MCF 10A (cell line): ENCODE results near the gene TGFBI. TPM values are rescaled to one million over a fixed set of nuclear protein-coding genes. Genes with fewer than 3 reads are reported as not detected.

ENCODE experiments used
- BruUV-seq: library from RNA; stranded (reverse); fragments of 400-500 nt; replicated peaks from 2 replicates; lab custom pipeline; 2021; lab: Mats Ljungman, UMichigan
- CTCF ChIA-PET: fragments of 300-600 bp; sonication (Branson Sonifier 250); formaldehyde crosslinking; extraction: SDS; loops from one replicate; lab custom pipeline; 2021; ENCODE audit warnings: antibody characterized with exemption, inconsistent platforms; lab: Yijun Ruan, JAX
- POLR2A ChIA-PET: fragments of 300-600, 350-650 bp; sonication (Branson Sonifier 250); formaldehyde crosslinking; extraction: SDS; loops from one replicate; lab custom pipeline; 2020; ENCODE audit warnings: antibody characterized with exemption, inconsistent platforms; lab: Yijun Ruan, JAX
- DNase-seq: peaks from one replicate; pipeline ENCODE4 v3.0.0-alpha.2; 2018; ENCODE audit not compliant: unreplicated experiment
- H3K27ac Mint-ChIP-seq: one replicate; pipeline ENCODE4 v1.8.0; 2022; ENCODE audit warnings: mild to moderate bottlenecking, low read depth, mixed read lengths; ENCODE audit not compliant: unreplicated experiment
- H3K27me3 Mint-ChIP-seq: one replicate; pipeline ENCODE4 v1.8.0; 2022; ENCODE audit warnings: mixed read lengths; ENCODE audit not compliant: insufficient read depth, unreplicated experiment
- H3K36me3 Mint-ChIP-seq: one replicate; pipeline ENCODE4 v1.8.0; 2022; ENCODE audit warnings: mild to moderate bottlenecking, moderate library complexity, mixed read lengths; ENCODE audit not compliant: insufficient read depth, unreplicated experiment
- H3K4me1 Mint-ChIP-seq: one replicate; pipeline ENCODE4 v1.8.0; 2022; ENCODE audit warnings: mixed read lengths; ENCODE audit not compliant: insufficient read depth, unreplicated experiment
- H3K4me3 Mint-ChIP-seq: one replicate; pipeline ENCODE4 v1.8.0; 2022; ENCODE audit warnings: mild to moderate bottlenecking, moderate library complexity, mixed read lengths; ENCODE audit not compliant: unreplicated experiment
- H3K9me3 Mint-ChIP-seq: one replicate; pipeline ENCODE4 v1.8.0; 2022; ENCODE audit warnings: mixed read lengths; ENCODE audit not compliant: unreplicated experiment
- CTCF ChIP-seq: fragments of 200-600 bp; IDR thresholded peaks from one replicate; pipeline ENCODE4 v1.8.0; 2022; ENCODE audit warnings: antibody characterized with exemption, mild to moderate bottlenecking; ENCODE audit not compliant: unreplicated experiment
- intact Hi-C: fragments of 100-400 bp; cut with micrococcal nuclease; formaldehyde crosslinking; loops from 2 replicates; pipeline ENCODE4 v1.14.1; 2022
- total RNA-seq: library from RNA; stranded (reverse); gene quantifications from 2 replicates; pipeline ENCODE4 v1.2.3, GENCODE V29; 2022

The TGFBI gene
- total RNA-seq, 1 experiment from 2014 or later = 892 TPM

GRCh38 chr5:135988546-135988945 lies 40.2 kb upstream of the TGFBI start:
- CTCF ChIA-PET = interaction anchor here (0.6 to 1.5 kb wide), 4 partner anchors 8 to 417 kb away, joined by 3 to 7 read pairs (median 5); no protein-coding TSS in a partner anchor
- no peak for TF ChIP-seq CTCF
- Mint-ChIP-seq H3K9me3 (peaks cover 8% of the 10 kb centered on the region), H3K36me3 (peaks cover 6% of the 10 kb centered on the region), H3K4me3 (no peak overlapping the region), H3K27ac (no peak overlapping the region), H3K4me1 (peaks cover 5% of the 10 kb centered on the region), H3K27me3 (no peaks in the 10 kb centered on the region)
- no peak for DNase-seq
- no TSS peak for BruUV-seq
- POLR2A ChIA-PET = interaction anchor here (0.9 to 1.2 kb wide), 4 partner anchors 9 to 49 kb away, joined by 3 to 6 read pairs (median 4); no protein-coding TSS in a partner anchor
- intact Hi-C loops = no loop called here

DNA sequence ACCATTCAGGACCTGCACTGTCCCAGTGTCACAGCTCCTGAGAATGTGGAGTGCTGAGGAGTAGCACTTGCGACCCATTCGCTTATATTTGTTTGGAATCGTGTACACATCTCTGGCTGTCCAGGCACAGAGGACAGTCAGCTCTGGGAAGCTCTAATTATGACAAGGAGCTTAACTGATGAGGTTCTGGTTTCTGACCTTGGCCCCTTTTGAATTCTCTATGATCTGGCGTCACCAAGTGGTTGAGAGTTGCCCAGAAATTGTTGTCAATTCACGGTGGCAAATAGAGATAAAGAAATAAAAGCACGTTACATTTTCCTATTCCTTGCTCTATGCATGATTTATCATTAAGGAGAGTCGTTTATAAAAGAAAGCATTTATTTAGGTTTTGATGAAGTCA lies 39.1 kb upstream of the TGFBI start:
- no peak overlapping the region for H3K27ac Mint-ChIP-seq
- H3K27me3 Mint-ChIP-seq = no peaks in the 10 kb centered on the region
- H3K36me3 Mint-ChIP-seq = peaks cover 6% of the 10 kb centered on the region
- BruUV-seq = no TSS peak
- H3K4me1 Mint-ChIP-seq = peaks cover 15% of the 10 kb centered on the region
- no peak for DNase-seq
- TF ChIP-seq CTCF = no peak
- no peak overlapping the region for H3K4me3 Mint-ChIP-seq
- intact Hi-C loops = no loop called here
- ChIA-PET CTCF (interaction anchor here (0.6 to 1.3 kb wide), 8 partner anchors 10 to 93 kb away, joined by 3 to 4 read pairs (median 3); no protein-coding TSS in a partner anchor), POLR2A (interaction anchor here (0.6 to 1.4 kb wide), 5 partner anchors 13 to 457 kb away, joined by 3 to 6 read pairs (median 3); no protein-coding TSS in a partner anchor)
- H3K9me3 Mint-ChIP-seq = peaks cover 8% of the 10 kb centered on the region

DNA sequence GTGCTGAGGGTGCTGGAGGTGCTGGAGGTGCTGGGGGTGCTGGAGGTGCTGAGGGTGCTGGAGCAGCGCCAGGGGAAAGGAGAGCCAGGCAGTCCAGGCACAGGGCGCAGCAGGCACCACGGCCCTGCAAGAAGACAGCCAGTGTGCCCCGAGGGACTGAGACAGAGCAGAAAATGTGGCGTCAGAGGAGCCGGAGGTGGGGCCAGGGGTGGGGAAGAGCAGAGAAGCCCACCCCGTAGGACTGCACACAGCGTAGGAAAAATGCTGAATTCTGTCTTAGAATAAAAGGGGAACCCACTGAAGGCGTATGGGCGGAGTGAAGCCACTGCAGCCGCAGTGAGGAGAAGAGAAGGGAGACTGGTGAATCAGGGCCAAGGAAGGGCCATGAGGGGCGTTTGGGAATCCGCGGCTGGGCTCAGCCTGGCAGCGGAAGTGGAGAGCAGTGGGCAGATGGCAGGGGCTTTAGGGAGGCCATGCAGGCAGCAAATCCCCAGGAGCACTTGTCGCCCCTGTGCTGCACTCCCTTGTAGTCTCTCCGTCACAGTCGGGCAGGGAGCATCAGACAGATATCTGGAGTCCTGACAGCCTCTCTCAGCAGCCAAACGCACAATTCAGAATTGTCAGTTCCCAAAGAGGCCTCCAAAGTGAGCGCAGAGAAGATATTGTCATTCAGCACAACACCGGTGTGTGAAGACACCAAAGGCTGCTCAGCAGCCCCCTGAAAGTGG lies 38.1 kb upstream of the TGFBI start:
- no TSS peak for BruUV-seq
- no peaks in the 10 kb centered on the region for H3K27me3 Mint-ChIP-seq
- no peak for TF ChIP-seq CTCF

DNA sequence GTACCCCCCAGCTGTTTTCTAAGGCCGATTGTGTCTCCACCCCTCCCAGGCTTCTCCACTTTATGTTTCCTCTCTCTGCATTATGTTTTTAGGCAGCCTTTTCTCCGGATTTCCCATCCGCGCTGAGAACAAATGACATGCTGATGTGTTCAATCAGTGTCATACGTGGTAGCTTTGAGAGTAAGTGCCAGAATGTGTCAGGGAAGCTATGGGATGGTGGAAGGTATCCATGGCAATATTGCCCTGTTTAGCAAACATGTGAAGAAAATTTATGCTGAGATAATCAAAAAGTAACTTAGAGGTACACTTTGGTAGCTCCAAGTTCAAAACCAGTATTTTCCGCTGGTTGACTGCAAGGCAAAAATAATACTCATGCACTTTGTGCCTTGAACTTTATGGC lies 37.4 kb upstream of the TGFBI start:
- CTCF ChIA-PET = no interaction called here
- Mint-ChIP-seq H3K27ac (no peak overlapping the region), H3K4me1 (peaks cover 21% of the 10 kb centered on the region)

More for the DNA sequence above, 38.1 kb upstream of the TGFBI start:
- H3K4me3 Mint-ChIP-seq = no peak overlapping the region
- peaks cover 6% of the 10 kb centered on the region for H3K36me3 Mint-ChIP-seq
- peaks cover 8% of the 10 kb centered on the region for H3K9me3 Mint-ChIP-seq
- ChIA-PET POLR2A (interaction anchor here (1.4 to 39.3 kb wide), 3 partner anchors 12 to 37 kb away, joined by 3 to 1604 read pairs (median 5); partner anchors contain the start of gene TGFBI), CTCF (interaction anchor here (0.6 to 1.3 kb wide), 4 partner anchors 29 to 92 kb away, joined by 3 read pairs; no protein-coding TSS in a partner anchor)
- peaks cover 19% of the 10 kb centered on the region for H3K4me1 Mint-ChIP-seq
- H3K27ac Mint-ChIP-seq = no peak overlapping the region
- no peak for DNase-seq
- intact Hi-C loops = no loop called here

More for the DNA sequence above, 37.4 kb upstream of the TGFBI start:
- POLR2A ChIA-PET = interaction anchor here (1.6 to 39.3 kb wide), 2 partner anchors 16 to 37 kb away, joined by 5 to 1604 read pairs; partner anchors contain the start of gene TGFBI
- Mint-ChIP-seq H3K36me3 (no peaks in the 10 kb centered on the region), H3K27me3 (no peaks in the 10 kb centered on the region), H3K4me3 (no peak overlapping the region), H3K9me3 (peaks cover 8% of the 10 kb centered on the region)
- no peak for TF ChIP-seq CTCF
- no TSS peak for BruUV-seq
- DNase-seq = no peak
- intact Hi-C loops = no loop called here
